ENCODE results near the gene SLC47A1.

DNA sequence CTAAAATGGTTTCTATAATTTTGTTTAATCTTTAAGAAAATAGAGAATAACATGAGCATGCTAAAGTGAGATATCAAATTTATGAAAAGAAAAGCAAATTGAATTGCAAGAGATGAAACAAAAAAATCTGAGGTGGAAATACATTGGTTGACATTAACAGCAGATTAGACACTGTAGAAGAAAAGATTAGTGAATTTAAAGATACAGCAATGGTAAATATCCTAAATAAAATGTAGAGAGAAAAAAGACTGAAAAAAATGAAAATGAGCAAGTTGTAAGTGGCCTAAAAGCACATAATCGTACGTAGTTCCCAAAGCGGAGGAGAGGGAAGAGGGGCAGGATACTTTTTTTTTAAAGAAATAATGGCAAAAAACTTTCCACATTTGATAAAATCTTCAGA lies 84.4 kb downstream of the SLC47A1 start:
- no peak for TF ChIP-seq EZH2 (IDR thresholded peaks at IDR 0.05; ENCODE audit: insufficient read depth, poor library complexity, severe bottlenecking)
- TF ChIP-seq EZH2phosphoT487 (IDR thresholded peaks at IDR 0.05; ENCODE audit: insufficient read depth, low read depth) = no peak

All from GM23248 (cell line).